ENCODE data around the gene CCDC40. TPM values are rescaled to one million over a fixed set of nuclear protein-coding genes. Genes with fewer than 3 reads are reported as not detected.

Gene CCDC40
- total RNA-seq, 1 donor from 2014 or later: 7.7 TPM

DNA sequence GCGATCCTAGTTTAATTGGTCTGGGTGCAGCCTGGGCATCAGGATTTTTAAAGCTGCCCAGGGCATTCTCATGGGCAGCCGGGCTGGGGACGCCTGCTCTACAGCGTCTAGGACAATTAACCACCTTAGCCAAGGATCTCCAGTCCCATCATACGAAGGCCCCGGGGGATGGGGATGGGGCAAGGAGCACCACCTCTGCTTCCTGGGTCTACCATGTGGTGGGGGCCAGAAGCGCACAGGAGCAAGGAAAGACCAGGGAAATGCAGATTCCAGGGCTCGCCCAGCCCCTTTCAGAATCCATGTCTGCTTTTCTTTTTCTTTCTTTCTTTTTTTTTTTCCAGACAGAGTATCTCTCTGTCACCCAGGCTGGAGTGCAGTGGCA lies 30.1 kb upstream of the CCDC40 start:
- no peak for DNase-seq (ENCODE audit: low spot score)
- Mint-ChIP-seq H3K36me3 (ENCODE audit: low read depth, unreplicated experiment) (peaks cover 10% of the 10 kb centered on the region), H3K27ac (ENCODE audit: unreplicated experiment) (no peak overlapping the region), H3K27me3 (ENCODE audit: unreplicated experiment) (peaks cover 2% of the 10 kb centered on the region), H3K4me3 (ENCODE audit: unreplicated experiment) (peak overlapping the region; percentile 40), H3K9me3 (ENCODE audit: unreplicated experiment) (no peaks in the 10 kb centered on the region), H3K4me1 (ENCODE audit: unreplicated experiment) (peaks cover 2% of the 10 kb centered on the region)
- TF ChIP-seq, protein P1, sequence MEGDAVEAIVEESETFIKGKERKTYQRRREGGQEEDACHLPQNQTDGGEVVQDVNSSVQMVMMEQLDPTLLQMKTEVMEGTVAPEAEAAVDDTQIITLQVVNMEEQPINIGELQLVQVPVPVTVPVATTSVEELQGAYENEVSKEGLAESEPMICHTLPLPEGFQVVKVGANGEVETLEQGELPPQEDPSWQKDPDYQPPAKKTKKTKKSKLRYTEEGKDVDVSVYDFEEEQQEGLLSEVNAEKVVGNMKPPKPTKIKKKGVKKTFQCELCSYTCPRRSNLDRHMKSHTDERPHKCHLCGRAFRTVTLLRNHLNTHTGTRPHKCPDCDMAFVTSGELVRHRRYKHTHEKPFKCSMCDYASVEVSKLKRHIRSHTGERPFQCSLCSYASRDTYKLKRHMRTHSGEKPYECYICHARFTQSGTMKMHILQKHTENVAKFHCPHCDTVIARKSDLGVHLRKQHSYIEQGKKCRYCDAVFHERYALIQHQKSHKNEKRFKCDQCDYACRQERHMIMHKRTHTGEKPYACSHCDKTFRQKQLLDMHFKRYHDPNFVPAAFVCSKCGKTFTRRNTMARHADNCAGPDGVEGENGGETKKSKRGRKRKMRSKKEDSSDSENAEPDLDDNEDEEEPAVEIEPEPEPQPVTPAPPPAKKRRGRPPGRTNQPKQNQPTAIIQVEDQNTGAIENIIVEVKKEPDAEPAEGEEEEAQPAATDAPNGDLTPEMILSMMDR (IDR thresholded peaks at IDR 0.05; ENCODE audit: unreplicated experiment): no peak

DNA sequence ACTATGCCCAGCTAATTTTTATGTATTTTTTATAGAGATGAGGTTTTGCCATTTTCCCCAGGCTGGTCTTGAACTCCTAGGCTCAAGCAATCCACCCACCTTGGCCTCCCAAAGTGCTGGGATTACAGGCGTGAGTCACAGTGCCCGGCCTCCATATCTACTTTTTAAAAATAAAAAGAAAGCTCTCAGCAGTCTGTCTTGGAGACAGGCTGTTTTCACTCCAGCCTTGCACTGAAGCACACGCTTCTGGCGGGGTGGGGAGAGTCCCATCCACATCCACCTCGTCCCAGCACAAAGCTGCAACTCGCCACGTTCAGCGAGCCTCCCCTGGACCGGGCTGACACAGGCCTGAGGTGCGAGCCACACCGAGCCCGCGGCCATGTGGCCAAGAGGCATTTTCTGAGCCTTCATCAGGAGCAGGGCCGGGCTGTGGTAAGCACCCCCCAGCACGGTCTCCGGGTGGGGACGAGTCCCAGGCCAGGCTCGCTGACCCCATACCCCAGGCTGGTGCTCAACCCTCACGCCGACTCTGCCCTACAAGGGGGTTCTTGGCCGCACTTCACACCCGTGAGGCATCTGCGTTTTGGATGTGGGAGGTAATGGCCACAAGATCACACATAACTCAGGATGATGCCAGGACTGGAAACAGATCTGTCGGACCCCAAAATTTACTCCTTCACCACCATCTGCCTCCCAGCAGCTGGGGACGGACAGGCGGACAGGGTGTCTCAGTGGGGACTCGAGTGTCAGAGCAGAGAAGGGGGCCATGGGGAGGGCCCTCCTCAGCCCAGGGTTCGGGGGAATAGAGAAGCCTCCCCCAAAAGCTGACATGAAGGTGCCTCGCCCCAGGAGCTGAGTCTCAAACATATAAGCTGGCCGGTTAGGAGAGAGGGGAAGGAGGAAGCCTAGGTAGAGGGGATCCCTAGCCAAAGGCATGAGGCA lies 29.4 kb upstream of the CCDC40 start:
- H3K27me3 Mint-ChIP-seq (ENCODE audit: unreplicated experiment): peaks cover 2% of the 10 kb centered on the region
- H3K4me1 Mint-ChIP-seq (ENCODE audit: unreplicated experiment): peaks cover 2% of the 10 kb centered on the region
- no peak overlapping the region for H3K4me3 Mint-ChIP-seq (ENCODE audit: unreplicated experiment)
- TF ChIP-seq, protein P1 (IDR thresholded peaks at IDR 0.05; ENCODE audit: unreplicated experiment): no peak
- H3K27ac Mint-ChIP-seq (ENCODE audit: unreplicated experiment): no peak overlapping the region
- no peak for DNase-seq (ENCODE audit: low spot score)
- no peaks in the 10 kb centered on the region for H3K9me3 Mint-ChIP-seq (ENCODE audit: unreplicated experiment)
- H3K36me3 Mint-ChIP-seq (ENCODE audit: low read depth, unreplicated experiment): peaks cover 10% of the 10 kb centered on the region

DNA sequence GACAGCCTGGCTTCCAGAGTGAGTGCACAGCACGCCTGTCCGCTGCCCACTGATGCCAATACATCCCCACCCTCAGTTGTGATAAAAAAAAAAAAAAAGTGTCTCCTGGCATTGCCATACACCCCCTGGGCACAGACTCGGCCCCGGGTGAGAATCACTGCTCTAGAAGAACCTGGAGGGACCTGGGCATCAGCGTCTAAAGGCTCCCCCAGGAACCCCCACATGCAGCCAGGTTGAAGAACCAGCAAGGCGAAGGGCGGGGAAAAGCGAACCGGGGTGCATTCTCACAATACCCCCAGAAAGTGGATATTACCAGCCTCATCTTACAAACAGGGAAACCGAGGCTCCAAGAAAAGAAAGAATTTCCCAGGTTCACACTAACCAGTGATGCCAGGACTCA lies 28.5 kb upstream of the CCDC40 start:
- Mint-ChIP-seq H3K27ac (ENCODE audit: unreplicated experiment) (no peak overlapping the region), H3K4me3 (ENCODE audit: unreplicated experiment) (no peak overlapping the region)

DNA sequence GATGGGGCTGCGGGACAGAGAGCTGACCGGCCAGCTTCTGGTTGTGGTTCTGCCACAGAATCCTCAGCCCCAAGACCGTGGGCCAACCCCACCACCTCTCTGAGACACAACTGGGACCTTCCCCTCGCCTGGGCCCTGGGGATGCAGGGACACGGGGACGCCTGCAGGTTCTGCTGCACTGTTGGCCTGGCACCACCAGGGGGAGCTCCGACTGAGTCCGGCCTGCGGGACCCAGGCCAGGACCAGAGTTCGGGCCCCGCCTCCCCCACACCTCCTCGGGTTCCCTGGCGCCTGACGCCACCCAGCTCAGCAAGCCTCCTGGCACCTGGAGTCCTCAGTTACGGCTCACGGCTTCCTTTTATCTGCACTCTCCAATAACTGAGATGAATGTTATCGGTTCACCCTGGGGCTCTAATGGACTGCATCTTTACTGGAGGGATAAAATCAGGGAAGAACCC lies 28.0 kb upstream of the CCDC40 start:
- Mint-ChIP-seq H3K4me1 (ENCODE audit: unreplicated experiment) (peaks cover 7% of the 10 kb centered on the region), H3K27me3 (ENCODE audit: unreplicated experiment) (peaks cover 3% of the 10 kb centered on the region), H3K27ac (ENCODE audit: unreplicated experiment) (no peak overlapping the region), H3K9me3 (ENCODE audit: unreplicated experiment) (no peaks in the 10 kb centered on the region), H3K4me3 (ENCODE audit: unreplicated experiment) (no peak overlapping the region), H3K36me3 (ENCODE audit: low read depth, unreplicated experiment) (peaks cover 7% of the 10 kb centered on the region)
- DNase-seq (ENCODE audit: low spot score): peak; percentile 87
- TF ChIP-seq, protein P1 (IDR thresholded peaks at IDR 0.05; ENCODE audit: unreplicated experiment): peak; percentile 97

More for the DNA sequence above, 28.5 kb upstream of the CCDC40 start:
- H3K36me3 Mint-ChIP-seq (ENCODE audit: low read depth, unreplicated experiment): peaks cover 8% of the 10 kb centered on the region
- no peaks in the 10 kb centered on the region for H3K9me3 Mint-ChIP-seq (ENCODE audit: unreplicated experiment)
- peaks cover 7% of the 10 kb centered on the region for H3K4me1 Mint-ChIP-seq (ENCODE audit: unreplicated experiment)
- peaks cover 3% of the 10 kb centered on the region for H3K27me3 Mint-ChIP-seq (ENCODE audit: unreplicated experiment)
- no peak for DNase-seq (ENCODE audit: low spot score)
- TF ChIP-seq, protein P1 (IDR thresholded peaks at IDR 0.05; ENCODE audit: unreplicated experiment): no peak

DNA sequence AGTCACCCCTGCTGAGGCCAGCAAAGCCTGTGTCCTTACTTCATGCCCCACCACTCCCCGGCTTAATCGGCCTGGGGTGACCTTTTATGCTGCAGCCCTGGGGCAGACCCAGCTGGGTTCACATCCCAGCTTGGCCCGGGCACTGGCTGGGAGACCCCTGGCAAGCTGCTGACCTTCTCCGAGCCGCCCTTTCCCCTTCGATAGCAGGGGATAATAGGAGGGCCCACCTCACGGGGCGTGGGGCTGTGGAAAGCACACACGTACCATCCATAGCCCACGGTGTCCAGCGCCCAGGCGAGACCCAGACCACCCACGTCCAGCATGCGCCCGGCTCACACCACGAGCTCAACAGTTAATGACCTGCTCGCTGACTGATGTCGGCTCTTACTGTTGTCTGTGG lies 27.6 kb upstream of the CCDC40 start:
- H3K4me1 Mint-ChIP-seq (ENCODE audit: unreplicated experiment): peaks cover 7% of the 10 kb centered on the region
- DNase-seq (ENCODE audit: low spot score): no peak
- no peak overlapping the region for H3K4me3 Mint-ChIP-seq (ENCODE audit: unreplicated experiment)
- H3K27ac Mint-ChIP-seq (ENCODE audit: unreplicated experiment): no peak overlapping the region
- TF ChIP-seq, protein P1 (IDR thresholded peaks at IDR 0.05; ENCODE audit: unreplicated experiment): no peak
- H3K36me3 Mint-ChIP-seq (ENCODE audit: low read depth, unreplicated experiment): peaks cover 4% of the 10 kb centered on the region
- H3K27me3 Mint-ChIP-seq (ENCODE audit: unreplicated experiment): peaks cover 3% of the 10 kb centered on the region
- no peaks in the 10 kb centered on the region for H3K9me3 Mint-ChIP-seq (ENCODE audit: unreplicated experiment)
